HG02759 (cell line): ENCODE data around the gene MRTFA.

Experiments
- ATAC-seq: cut with Tn5 transposase; IDR thresholded peaks from one replicate; pipeline ENCODE4 v1.9.1; 2021; ENCODE audit warnings: mild to moderate bottlenecking, moderate library complexity; ENCODE audit not compliant: unreplicated experiment

Gene MRTFA

GRCh38 chr22:40416267-40416570 lies 220.3 kb downstream of the MRTFA start:
- no peak for ATAC-seq

GRCh38 chr22:40415531-40416266 lies 220.8 kb downstream of the MRTFA start:
- no peak for ATAC-seq

GRCh38 chr22:40414838-40415505 lies 221.5 kb downstream of the MRTFA start:
- ATAC-seq, result no peak

- ATAC-seq, result no peak
Measured at GRCh38 chr22:40414311-40414710, 222.2 kb downstream of the MRTFA start.

GRCh38 chr22:40413873-40414272 lies 222.6 kb downstream of the MRTFA start:
- no peak for ATAC-seq

GRCh38 chr22:40412441-40412840 lies 224.1 kb downstream of the MRTFA start:
- ATAC-seq, result peak; percentile 48

GRCh38 chr22:40411506-40411861 lies 225.0 kb downstream of the MRTFA start:
- ATAC-seq, result no peak

GRCh38 chr22:40410731-40411505 lies 225.6 kb downstream of the MRTFA start:
- no peak for ATAC-seq

GRCh38 chr22:40410272-40410671 lies 226.2 kb downstream of the MRTFA start:
- no peak for ATAC-seq

GRCh38 chr22:40409613-40410113 lies 226.9 kb downstream of the MRTFA start:
- ATAC-seq, result no peak

GRCh38 chr22:40408718-40409612 lies 227.6 kb downstream of the MRTFA start:
- no peak for ATAC-seq

- no peak for ATAC-seq
Measured at GRCh38 chr22:40407831-40408717, 228.4 kb downstream of the MRTFA start.

- ATAC-seq, result no peak
Measured at GRCh38 chr22:40407021-40407761, 229.3 kb downstream of the MRTFA start.

- ATAC-seq, result no peak
Measured at GRCh38 chr22:40406063-40406890, 230.2 kb downstream of the MRTFA start.

GRCh38 chr22:40405178-40406062 lies 231.1 kb downstream of the MRTFA start:
- no peak for ATAC-seq

GRCh38 chr22:40404251-40405177 lies 232.0 kb downstream of the MRTFA start:
- ATAC-seq, result no peak
